Erythroblast (primary cell): ENCODE results near the gene MELTF.

ENCODE experiments used
- GATA1 ChIP-seq: IDR thresholded peaks from 2 replicates; pipeline ENCODE4 v1.6.1; 2011; ENCODE audit warnings: low read depth, mild to moderate bottlenecking, control low read depth, low read length, moderate library complexity
- POLR2A ChIP-seq: IDR thresholded peaks from 2 replicates; pipeline ENCODE4 v1.6.1; 2011; ENCODE audit warnings: mild to moderate bottlenecking, low read length

- TF ChIP-seq POLR2A = no peak
- TF ChIP-seq GATA1 = no peak
Observed at GRCh38 chr3:197014024-197014423, 15.6 kb downstream of the MELTF start.
